Astrocyte (in vitro differentiated cells and primary cell): Measurements from ENCODE around the gene NCOA1.

Experiments used
- EZH2 ChIP-seq: IDR thresholded peaks from 2 replicates; pipeline ENCODE4 v1.6.1; 2012; ENCODE audit warnings: mild to moderate bottlenecking, low read length, inconsistent platforms; ENCODE audit not compliant: insufficient read depth
- TF ChIP-seq, protein P1 (sequence below): IDR thresholded peaks from 2 replicates; pipeline ENCODE4 v1.5.1; 2011; ENCODE audit warnings: low read depth, mild to moderate bottlenecking, inconsistent platforms, low read length, moderate library complexity; ENCODE audit not compliant: insufficient read depth

DNA sequence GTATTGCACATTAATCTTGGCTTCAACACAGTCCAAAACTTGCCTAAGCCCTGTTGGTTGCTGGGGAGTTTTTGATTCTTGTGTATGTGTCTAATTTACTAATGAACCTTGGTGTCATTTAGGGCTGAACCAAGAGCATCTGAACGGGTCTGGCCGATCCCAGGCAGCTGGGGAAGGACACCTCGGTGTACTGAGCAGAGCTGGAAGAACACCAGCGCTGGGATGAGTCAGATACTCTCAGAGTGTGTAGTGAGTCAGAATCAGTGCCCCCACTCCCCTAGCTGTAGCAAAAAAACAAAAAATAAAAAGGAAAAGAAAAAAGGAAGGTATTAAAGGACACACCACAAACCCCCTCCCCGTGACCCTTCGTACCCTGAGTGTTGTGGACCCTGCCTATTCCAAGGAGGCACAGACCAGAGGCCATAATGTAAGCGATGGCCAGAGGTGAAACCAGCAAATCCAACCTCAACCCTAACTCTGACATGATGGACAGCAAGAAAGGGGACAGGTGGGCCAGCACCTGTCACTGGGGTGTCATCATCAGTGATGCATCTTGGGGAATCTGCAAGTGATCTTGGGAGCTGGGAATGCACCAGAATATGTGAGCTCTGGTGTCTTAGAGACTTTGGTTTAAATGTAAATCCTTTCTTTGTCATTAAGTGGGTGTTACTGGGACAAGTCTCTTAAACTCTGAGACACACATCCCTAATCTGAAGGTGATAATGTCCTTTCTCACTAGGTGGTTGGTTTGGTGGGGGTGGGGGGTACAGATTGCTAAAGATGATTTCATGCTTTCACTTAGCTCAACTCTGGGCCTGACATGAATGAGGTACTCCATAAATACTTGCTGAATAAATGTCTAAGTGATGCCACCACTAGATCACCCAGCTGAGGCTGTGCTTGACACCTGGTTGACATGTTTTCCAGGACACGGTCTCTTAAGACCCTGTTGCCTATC, 34.2 kb upstream of the NCOA1 start:
- TF ChIP-seq EZH2: no peak
- TF ChIP-seq, protein P1, sequence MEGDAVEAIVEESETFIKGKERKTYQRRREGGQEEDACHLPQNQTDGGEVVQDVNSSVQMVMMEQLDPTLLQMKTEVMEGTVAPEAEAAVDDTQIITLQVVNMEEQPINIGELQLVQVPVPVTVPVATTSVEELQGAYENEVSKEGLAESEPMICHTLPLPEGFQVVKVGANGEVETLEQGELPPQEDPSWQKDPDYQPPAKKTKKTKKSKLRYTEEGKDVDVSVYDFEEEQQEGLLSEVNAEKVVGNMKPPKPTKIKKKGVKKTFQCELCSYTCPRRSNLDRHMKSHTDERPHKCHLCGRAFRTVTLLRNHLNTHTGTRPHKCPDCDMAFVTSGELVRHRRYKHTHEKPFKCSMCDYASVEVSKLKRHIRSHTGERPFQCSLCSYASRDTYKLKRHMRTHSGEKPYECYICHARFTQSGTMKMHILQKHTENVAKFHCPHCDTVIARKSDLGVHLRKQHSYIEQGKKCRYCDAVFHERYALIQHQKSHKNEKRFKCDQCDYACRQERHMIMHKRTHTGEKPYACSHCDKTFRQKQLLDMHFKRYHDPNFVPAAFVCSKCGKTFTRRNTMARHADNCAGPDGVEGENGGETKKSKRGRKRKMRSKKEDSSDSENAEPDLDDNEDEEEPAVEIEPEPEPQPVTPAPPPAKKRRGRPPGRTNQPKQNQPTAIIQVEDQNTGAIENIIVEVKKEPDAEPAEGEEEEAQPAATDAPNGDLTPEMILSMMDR: no peak
